Activated B cell treated with CpG ODN at 0.5 μM for 24 hours (primary cell): ENCODE measurements around the gene TFR2. TPM values are rescaled to one million over a fixed set of nuclear protein-coding genes. Genes with fewer than 3 reads are reported as not detected.

Source experiments
- ATAC-seq: fragments of 200-7000 bp; cut with Tn5 transposase; one replicate; pipeline ENCODE4 v1.10.0; 2021; ENCODE audit warnings: low read depth, mild to moderate bottlenecking, moderate library complexity
- CTCF ChIA-PET: fragments of 350-600 bp; sonication (Branson Sonifier 250); formaldehyde crosslinking; loops from one replicate; lab custom pipeline; 2021; ENCODE audit warnings: antibody characterized with exemption; lab: Charles Lee
- POLR2A ChIA-PET: fragments of 350-600 bp; sonication (Branson Sonifier 250); formaldehyde crosslinking; loops from one replicate; lab custom pipeline; 2021; ENCODE audit warnings: antibody characterized with exemption; lab: Charles Lee
- DNase-seq: peaks from one replicate; pipeline ENCODE4 v3.0.0; 2022
- H3K27ac Mint-ChIP-seq: one replicate; pipeline ENCODE4 v1.8.0; 2020; ENCODE audit warnings: mixed read lengths
- H3K27me3 Mint-ChIP-seq: one replicate; pipeline ENCODE4 v1.8.0; 2021; ENCODE audit warnings: mixed read lengths
- H3K36me3 Mint-ChIP-seq: one replicate; pipeline ENCODE4 v1.8.0; 2021; ENCODE audit warnings: low read depth, mixed read lengths
- H3K4me1 Mint-ChIP-seq: one replicate; pipeline ENCODE4 v1.8.0; 2021; ENCODE audit warnings: mixed read lengths
- H3K4me3 Mint-ChIP-seq: one replicate; pipeline ENCODE4 v1.8.0; 2020; ENCODE audit warnings: mild to moderate bottlenecking, mixed read lengths
- H3K9me3 Mint-ChIP-seq: one replicate; pipeline ENCODE4 v1.8.0; 2020; ENCODE audit warnings: mixed read lengths
- CTCF ChIP-seq: fragments of 200-600 bp; IDR thresholded peaks from one replicate; pipeline ENCODE4 v1.8.0; 2022; ENCODE audit warnings: antibody characterized with exemption, mild to moderate bottlenecking
- intact Hi-C: fragments of 100-400 bp; cut with micrococcal nuclease; formaldehyde crosslinking; loops from one replicate; pipeline ENCODE4 v1.15.1; 2024
- total RNA-seq: library from RNA; stranded (reverse); gene quantifications from 2 replicates; pipeline ENCODE4 v1.2.3, GENCODE V29; 2022

The TFR2 gene
- 7.5 and 8.5 TPM in 2 replicates for total RNA-seq

GRCh38 chr7:100641463-100641859, at the start of gene TFR2:
TSS of gene TFR2 (minus strand) at chr7:100641552. CDS start at chr7:100641509, 43 bp downstream.
- no peak within 1 kb of the TSS for H3K4me3 Mint-ChIP-seq
- H3K9me3 Mint-ChIP-seq, result no peaks in the 10 kb centered on the region
- ATAC-seq, result no peak
- DNase-seq, result no peak
- no peak within 1 kb of the TSS for H3K27ac Mint-ChIP-seq
- POLR2A ChIA-PET, result interaction anchor here (0.5 kb wide), 1 partner anchor 276 kb away, joined by 3 read pairs; no protein-coding TSS in a partner anchor
- H3K4me1 Mint-ChIP-seq, result peaks cover 9% of the 10 kb centered on the region
- intact Hi-C loops, result no loop called here
- no peak for TF ChIP-seq CTCF
- CTCF ChIA-PET, result no interaction called here
- H3K36me3 Mint-ChIP-seq, result no peaks in the 10 kb centered on the region
- H3K27me3 Mint-ChIP-seq, result peaks cover 17% of the 10 kb centered on the region

GRCh38 chr7:100689230-100690135, 48.1 kb upstream of the TFR2 start:
- Mint-ChIP-seq H3K27me3 (no peaks in the 10 kb centered on the region), H3K4me1 (peaks cover 33% of the 10 kb centered on the region), H3K9me3 (no peaks in the 10 kb centered on the region), H3K4me3 (no peak overlapping the region), H3K27ac (no peak overlapping the region), H3K36me3 (peaks cover 45% of the 10 kb centered on the region)
- no peak for TF ChIP-seq CTCF
- intact Hi-C loops, result loop anchor here (5.0 kb wide), 1 partner anchor 102 kb away; the partner anchor contains the start of genes FBXO24 and LRCH4
- ChIA-PET CTCF (interaction anchor here (0.7 to 8.3 kb wide), 4 partner anchors 16 to 125 kb away, joined by 3 to 79 read pairs (median 14); partner anchors contain the start of genes GNB2 and POP7), POLR2A (interaction anchor here (0.6 to 1.7 kb wide), 4 partner anchors 9 to 140 kb away, joined by 3 to 12 read pairs (median 4); partner anchors contain the start of genes FBXO24 and LRCH4)
- no peak for DNase-seq
- no peak for ATAC-seq

DNA sequence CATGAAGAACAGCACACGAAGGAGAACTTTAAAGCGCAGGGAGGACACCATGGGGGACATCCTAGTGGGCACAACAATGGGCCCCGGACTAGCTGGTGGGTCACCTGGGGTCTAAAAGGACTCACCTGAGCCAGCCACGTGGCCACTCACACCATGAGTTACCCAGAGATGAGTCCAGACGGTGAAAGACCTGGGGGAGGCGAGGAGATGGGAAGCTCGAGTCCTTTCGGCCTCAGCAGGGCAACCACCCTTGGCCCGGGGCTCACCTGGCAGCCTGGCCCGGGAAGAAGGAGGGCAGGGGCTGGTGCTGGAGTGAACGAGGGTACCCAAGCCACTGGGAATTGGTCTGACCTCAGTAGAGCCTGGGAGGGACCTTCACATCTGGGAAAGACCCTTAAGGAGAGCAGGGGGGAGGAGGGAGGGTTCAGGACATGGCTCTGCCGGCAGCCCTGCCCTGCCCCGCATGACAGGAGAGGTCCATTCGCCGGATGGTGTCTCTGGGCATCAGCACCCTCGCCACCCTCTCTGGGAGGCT, 47.0 kb upstream of the TFR2 start:
- ChIA-PET POLR2A (no interaction called here), CTCF (interaction anchor here (1.7 kb wide), 1 partner anchor 15 kb away, joined by 3 read pairs; the partner anchor contains the start of gene GNB2)
- DNase-seq, result no peak
- peaks cover 33% of the 10 kb centered on the region for H3K4me1 Mint-ChIP-seq
- H3K36me3 Mint-ChIP-seq, result peaks cover 52% of the 10 kb centered on the region
- H3K9me3 Mint-ChIP-seq, result no peaks in the 10 kb centered on the region
- no peaks in the 10 kb centered on the region for H3K27me3 Mint-ChIP-seq
- no peak overlapping the region for H3K27ac Mint-ChIP-seq
- TF ChIP-seq CTCF, result no peak
- intact Hi-C loops, result no loop called here
- no peak overlapping the region for H3K4me3 Mint-ChIP-seq
- ATAC-seq, result no peak

DNA sequence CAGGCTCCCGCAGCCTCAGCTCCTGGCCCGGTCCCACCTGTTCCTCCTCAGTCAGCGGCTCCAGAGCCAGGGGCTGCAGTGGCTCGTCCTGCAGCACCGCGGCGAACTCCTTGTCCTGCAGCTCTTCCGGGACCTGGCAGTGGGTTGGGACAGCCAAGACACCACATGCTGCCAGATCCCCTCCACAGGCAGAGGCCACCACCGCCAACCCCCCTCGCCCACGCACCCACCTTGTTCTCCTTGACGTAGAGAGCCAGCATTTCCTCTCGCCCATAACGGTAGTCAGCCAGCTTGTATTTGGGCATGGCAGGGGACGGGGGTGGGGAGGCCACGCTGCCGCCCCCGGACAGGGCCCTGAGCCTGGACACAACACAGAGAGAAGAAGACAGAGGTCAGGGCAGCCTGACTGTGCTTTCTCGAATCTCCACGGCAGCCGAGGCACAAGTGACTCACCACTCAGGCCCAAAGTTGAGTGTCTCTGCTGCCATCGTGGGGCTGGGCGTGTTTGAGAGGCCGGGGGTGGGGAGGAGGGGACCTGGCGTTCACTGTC, 46.5 kb upstream of the TFR2 start:
- Mint-ChIP-seq H3K9me3 (no peaks in the 10 kb centered on the region), H3K27ac (no peak overlapping the region), H3K36me3 (peaks cover 52% of the 10 kb centered on the region), H3K27me3 (no peaks in the 10 kb centered on the region), H3K4me3 (no peak overlapping the region), H3K4me1 (peaks cover 27% of the 10 kb centered on the region)
- POLR2A ChIA-PET, result interaction anchor here (0.6 kb wide), 1 partner anchor 13 kb away, joined by 3 read pairs; no protein-coding TSS in a partner anchor
- CTCF ChIA-PET, result interaction anchor here (1.7 kb wide), 1 partner anchor 15 kb away, joined by 3 read pairs; the partner anchor contains the start of gene GNB2
- no peak for TF ChIP-seq CTCF
- ATAC-seq (no peak), DNase-seq (no peak)
- intact Hi-C loops, result no loop called here
